Measurements from ENCODE around the gene PDE8A.

- TF ChIP-seq CTCF (IDR thresholded peaks at IDR 0.05) (no peak), POLR2A (IDR thresholded peaks at IDR 0.05) (no peak)
Observed at GRCh38 chr15:85026304-85027032, 44.8 kb downstream of the PDE8A start.
